Measurements from ENCODE around the gene GPD1L.

GRCh38 chr3:32177702-32178198, 71.3 kb downstream of the GPD1L start:
- TF ChIP-seq CTCF (IDR thresholded peaks at IDR 0.05; ENCODE audit: low read length) (peak; percentile 90), EZH2 (IDR thresholded peaks at IDR 0.05; ENCODE audit: borderline replicate concordance, low read length) (no peak)

Measured in OCI-LY1 (cell line).